Skin epidermis (tissue), 12 donors: ENCODE measurements around the gene WASF3.

Experiments used
- H3K27ac ChIP-seq, 21 experiments: fragments of 200-600 bp; sonication (generic) in 11 of 21; one replicate each; pipeline ENCODE4 v1.5.0; 2020; ENCODE audit warnings: mild to moderate bottlenecking in 3 of 21, inconsistent platforms in 2 of 21, moderate library complexity in 2 of 21
- H3K4me3 ChIP-seq, 7 experiments: fragments of 200-600 bp; sonication (generic) in 2 of 7; one replicate each; pipeline ENCODE4 v1.5.0; 2020; ENCODE audit warnings: inconsistent platforms in 2 of 7, mild to moderate bottlenecking in 2 of 7, moderate library complexity in 1 of 7

The WASF3 gene

GRCh38 chr13:26668357-26669146 lies 111.1 kb downstream of the WASF3 start:
- Histone ChIP-seq H3K4me3 (no peak overlapping the region), H3K27ac (no peak overlapping the region)

GRCh38 chr13:26673890-26674289 lies 116.4 kb downstream of the WASF3 start:
- H3K4me3 ChIP-seq: no peak overlapping the region
- no peak overlapping the region for H3K27ac ChIP-seq

- Histone ChIP-seq H3K27ac (no peak overlapping the region), H3K4me3 (no peak overlapping the region)
Measured at GRCh38 chr13:26677156-26677555, 119.7 kb downstream of the WASF3 start.

- no peak overlapping the region for H3K4me3 ChIP-seq
- H3K27ac ChIP-seq: no peak overlapping the region
Measured at GRCh38 chr13:26678330-26678729, 120.8 kb downstream of the WASF3 start.

GRCh38 chr13:26678796-26679195 lies 121.3 kb downstream of the WASF3 start:
- Histone ChIP-seq H3K4me3 (no peak overlapping the region), H3K27ac (no peak overlapping the region)

- Histone ChIP-seq H3K4me3 (no peak overlapping the region), H3K27ac (no peak overlapping the region)
Measured at GRCh38 chr13:26679411-26680122, 122.1 kb downstream of the WASF3 start.

- Histone ChIP-seq H3K4me3 (no peak overlapping the region), H3K27ac (no peak overlapping the region)
Measured at GRCh38 chr13:26680123-26680450, 122.6 kb downstream of the WASF3 start.

- Histone ChIP-seq H3K4me3 (no peak overlapping the region), H3K27ac (no peak overlapping the region)
Measured at GRCh38 chr13:26680572-26680971, 123.1 kb downstream of the WASF3 start.

GRCh38 chr13:26681036-26681435 lies 123.6 kb downstream of the WASF3 start:
- no peak overlapping the region for H3K4me3 ChIP-seq
- H3K27ac ChIP-seq: no peak overlapping the region

GRCh38 chr13:26682606-26683005 lies 125.1 kb downstream of the WASF3 start:
- Histone ChIP-seq H3K4me3 (no peak overlapping the region), H3K27ac (no peak overlapping the region)

GRCh38 chr13:26685606-26686005 lies 128.1 kb downstream of the WASF3 start:
- Histone ChIP-seq H3K4me3 (no peak overlapping the region), H3K27ac (no peak overlapping the region)

GRCh38 chr13:26686285-26686684 lies 128.8 kb downstream of the WASF3 start:
- Histone ChIP-seq H3K27ac (no peak overlapping the region), H3K4me3 (no peak overlapping the region)

GRCh38 chr13:26688286-26688685 lies 130.8 kb downstream of the WASF3 start:
- no peak overlapping the region for H3K27ac ChIP-seq
- no peak overlapping the region for H3K4me3 ChIP-seq

GRCh38 chr13:26688980-26689379 lies 131.5 kb downstream of the WASF3 start:
- H3K27ac ChIP-seq: no peak overlapping the region
- no peak overlapping the region for H3K4me3 ChIP-seq

GRCh38 chr13:26693749-26694463 lies 136.4 kb downstream of the WASF3 start:
- H3K4me3 ChIP-seq: no peak overlapping the region
- H3K27ac ChIP-seq: no peak overlapping the region

GRCh38 chr13:26694609-26695359 lies 137.3 kb downstream of the WASF3 start:
- no peak overlapping the region for H3K27ac ChIP-seq
- H3K4me3 ChIP-seq: no peak overlapping the region

- Histone ChIP-seq H3K27ac (no peak overlapping the region), H3K4me3 (no peak overlapping the region)
Measured at GRCh38 chr13:26695360-26695705, 137.8 kb downstream of the WASF3 start.

GRCh38 chr13:26695891-26696311 lies 138.4 kb downstream of the WASF3 start:
- no peak overlapping the region for H3K27ac ChIP-seq
- no peak overlapping the region for H3K4me3 ChIP-seq

- Histone ChIP-seq H3K4me3 (no peak overlapping the region), H3K27ac (no peak overlapping the region)
Measured at GRCh38 chr13:26697069-26697955, 139.8 kb downstream of the WASF3 start.
